ENCODE results near the gene B3GALT5.

The B3GALT5 gene

GRCh38 chr21:39631842-39632562 lies 19.3 kb downstream of the B3GALT5 start:
- H3K4me1 ChIP-seq (ENCODE audit: control insufficient read depth, insufficient read depth, low read length, unreplicated experiment), result no peaks in the 10 kb centered on the region
- no peaks in the 10 kb centered on the region for H3K79me2 ChIP-seq (ENCODE audit: control insufficient read depth, insufficient read depth, low read length, unreplicated experiment)
- H3K27me3 ChIP-seq (ENCODE audit: insufficient read depth, low read length), result no peaks in the 10 kb centered on the region
- H3K36me3 ChIP-seq (ENCODE audit: insufficient read depth, low read length), result no peaks in the 10 kb centered on the region
- H2AFZ ChIP-seq (ENCODE audit: low read length, unreplicated experiment), result no peak overlapping the region
- no peak overlapping the region for H3K27ac ChIP-seq (ENCODE audit: low read depth, low read length)
- H3K4me3 ChIP-seq (ENCODE audit: low read depth, low read length), result no peak overlapping the region

- H3K36me3 ChIP-seq (ENCODE audit: insufficient read depth, low read length), result no peaks in the 10 kb centered on the region
- no peaks in the 10 kb centered on the region for H3K79me2 ChIP-seq (ENCODE audit: control insufficient read depth, insufficient read depth, low read length, unreplicated experiment)
- no peaks in the 10 kb centered on the region for H3K27me3 ChIP-seq (ENCODE audit: insufficient read depth, low read length)
- no peak overlapping the region for H3K4me3 ChIP-seq (ENCODE audit: low read depth, low read length)
- no peak overlapping the region for H3K27ac ChIP-seq (ENCODE audit: low read depth, low read length)
- H3K4me1 ChIP-seq (ENCODE audit: control insufficient read depth, insufficient read depth, low read length, unreplicated experiment), result no peaks in the 10 kb centered on the region
- H2AFZ ChIP-seq (ENCODE audit: low read length, unreplicated experiment), result no peak overlapping the region
Observed at GRCh38 chr21:39632796-39633442, 20.2 kb downstream of the B3GALT5 start.

- no peaks in the 10 kb centered on the region for H3K4me1 ChIP-seq (ENCODE audit: control insufficient read depth, insufficient read depth, low read length, unreplicated experiment)
- no peak overlapping the region for H3K4me3 ChIP-seq (ENCODE audit: low read depth, low read length)
- H2AFZ ChIP-seq (ENCODE audit: low read length, unreplicated experiment), result no peak overlapping the region
Observed at GRCh38 chr21:39633770-39634181, 21.0 kb downstream of the B3GALT5 start.

GRCh38 chr21:39634507-39634906 lies 21.8 kb downstream of the B3GALT5 start:
- H3K4me1 ChIP-seq (ENCODE audit: control insufficient read depth, insufficient read depth, low read length, unreplicated experiment), result no peaks in the 10 kb centered on the region
- H3K4me3 ChIP-seq (ENCODE audit: low read depth, low read length), result no peak overlapping the region
- no peaks in the 10 kb centered on the region for H3K79me2 ChIP-seq (ENCODE audit: control insufficient read depth, insufficient read depth, low read length, unreplicated experiment)
- H3K27ac ChIP-seq (ENCODE audit: low read depth, low read length), result no peak overlapping the region
- no peaks in the 10 kb centered on the region for H3K27me3 ChIP-seq (ENCODE audit: insufficient read depth, low read length)
- no peaks in the 10 kb centered on the region for H3K36me3 ChIP-seq (ENCODE audit: insufficient read depth, low read length)
- H2AFZ ChIP-seq (ENCODE audit: low read length, unreplicated experiment), result no peak overlapping the region

More at GRCh38 chr21:39633770-39634181, 21.0 kb downstream of the B3GALT5 start:
- H3K36me3 ChIP-seq (ENCODE audit: insufficient read depth, low read length), result no peaks in the 10 kb centered on the region
- no peak overlapping the region for H3K27ac ChIP-seq (ENCODE audit: low read depth, low read length)
- no peaks in the 10 kb centered on the region for H3K27me3 ChIP-seq (ENCODE audit: insufficient read depth, low read length)
- no peaks in the 10 kb centered on the region for H3K79me2 ChIP-seq (ENCODE audit: control insufficient read depth, insufficient read depth, low read length, unreplicated experiment)

- H3K4me3 ChIP-seq (ENCODE audit: low read depth, low read length), result no peak overlapping the region
- H3K79me2 ChIP-seq (ENCODE audit: control insufficient read depth, insufficient read depth, low read length, unreplicated experiment), result no peaks in the 10 kb centered on the region
- no peaks in the 10 kb centered on the region for H3K4me1 ChIP-seq (ENCODE audit: control insufficient read depth, insufficient read depth, low read length, unreplicated experiment)
- H3K36me3 ChIP-seq (ENCODE audit: insufficient read depth, low read length), result no peaks in the 10 kb centered on the region
- no peak overlapping the region for H3K27ac ChIP-seq (ENCODE audit: low read depth, low read length)
- no peak overlapping the region for H2AFZ ChIP-seq (ENCODE audit: low read length, unreplicated experiment)
- no peaks in the 10 kb centered on the region for H3K27me3 ChIP-seq (ENCODE audit: insufficient read depth, low read length)
Observed at GRCh38 chr21:39637197-39637970, 24.6 kb downstream of the B3GALT5 start.

- no peaks in the 10 kb centered on the region for H3K79me2 ChIP-seq (ENCODE audit: control insufficient read depth, insufficient read depth, low read length, unreplicated experiment)
- H3K27me3 ChIP-seq (ENCODE audit: insufficient read depth, low read length), result no peaks in the 10 kb centered on the region
- no peaks in the 10 kb centered on the region for H3K4me1 ChIP-seq (ENCODE audit: control insufficient read depth, insufficient read depth, low read length, unreplicated experiment)
Observed at GRCh38 chr21:39637971-39638240, 25.2 kb downstream of the B3GALT5 start.

GRCh38 chr21:39638281-39638680 lies 25.5 kb downstream of the B3GALT5 start:
- no peak overlapping the region for H3K4me3 ChIP-seq (ENCODE audit: low read depth, low read length)
- no peak overlapping the region for H2AFZ ChIP-seq (ENCODE audit: low read length, unreplicated experiment)
- H3K79me2 ChIP-seq (ENCODE audit: control insufficient read depth, insufficient read depth, low read length, unreplicated experiment), result no peaks in the 10 kb centered on the region
- H3K27me3 ChIP-seq (ENCODE audit: insufficient read depth, low read length), result no peaks in the 10 kb centered on the region
- H3K4me1 ChIP-seq (ENCODE audit: control insufficient read depth, insufficient read depth, low read length, unreplicated experiment), result no peaks in the 10 kb centered on the region
- no peaks in the 10 kb centered on the region for H3K36me3 ChIP-seq (ENCODE audit: insufficient read depth, low read length)
- H3K27ac ChIP-seq (ENCODE audit: low read depth, low read length), result no peak overlapping the region

More at GRCh38 chr21:39637971-39638240, 25.2 kb downstream of the B3GALT5 start:
- no peaks in the 10 kb centered on the region for H3K36me3 ChIP-seq (ENCODE audit: insufficient read depth, low read length)
- no peak overlapping the region for H2AFZ ChIP-seq (ENCODE audit: low read length, unreplicated experiment)
- no peak overlapping the region for H3K4me3 ChIP-seq (ENCODE audit: low read depth, low read length)
- H3K27ac ChIP-seq (ENCODE audit: low read depth, low read length), result no peak overlapping the region

GRCh38 chr21:39640754-39641153 lies 28.0 kb downstream of the B3GALT5 start:
- no peaks in the 10 kb centered on the region for H3K36me3 ChIP-seq (ENCODE audit: insufficient read depth, low read length)
- H3K79me2 ChIP-seq (ENCODE audit: control insufficient read depth, insufficient read depth, low read length, unreplicated experiment), result no peaks in the 10 kb centered on the region
- H2AFZ ChIP-seq (ENCODE audit: low read length, unreplicated experiment), result no peak overlapping the region
- no peaks in the 10 kb centered on the region for H3K27me3 ChIP-seq (ENCODE audit: insufficient read depth, low read length)
- H3K27ac ChIP-seq (ENCODE audit: low read depth, low read length), result no peak overlapping the region
- no peak overlapping the region for H3K4me3 ChIP-seq (ENCODE audit: low read depth, low read length)
- H3K4me1 ChIP-seq (ENCODE audit: control insufficient read depth, insufficient read depth, low read length, unreplicated experiment), result no peaks in the 10 kb centered on the region

- no peak overlapping the region for H2AFZ ChIP-seq (ENCODE audit: low read length, unreplicated experiment)
- H3K4me1 ChIP-seq (ENCODE audit: control insufficient read depth, insufficient read depth, low read length, unreplicated experiment), result no peaks in the 10 kb centered on the region
- no peaks in the 10 kb centered on the region for H3K36me3 ChIP-seq (ENCODE audit: insufficient read depth, low read length)
- no peaks in the 10 kb centered on the region for H3K27me3 ChIP-seq (ENCODE audit: insufficient read depth, low read length)
- no peaks in the 10 kb centered on the region for H3K79me2 ChIP-seq (ENCODE audit: control insufficient read depth, insufficient read depth, low read length, unreplicated experiment)
- H3K27ac ChIP-seq (ENCODE audit: low read depth, low read length), result no peak overlapping the region
- H3K4me3 ChIP-seq (ENCODE audit: low read depth, low read length), result no peak overlapping the region
Observed at GRCh38 chr21:39641827-39642450, 29.2 kb downstream of the B3GALT5 start.

- H2AFZ ChIP-seq (ENCODE audit: low read length, unreplicated experiment), result no peak overlapping the region
- H3K36me3 ChIP-seq (ENCODE audit: insufficient read depth, low read length), result no peaks in the 10 kb centered on the region
- no peak overlapping the region for H3K27ac ChIP-seq (ENCODE audit: low read depth, low read length)
- no peaks in the 10 kb centered on the region for H3K27me3 ChIP-seq (ENCODE audit: insufficient read depth, low read length)
- H3K4me1 ChIP-seq (ENCODE audit: control insufficient read depth, insufficient read depth, low read length, unreplicated experiment), result no peaks in the 10 kb centered on the region
- no peak overlapping the region for H3K4me3 ChIP-seq (ENCODE audit: low read depth, low read length)
- H3K79me2 ChIP-seq (ENCODE audit: control insufficient read depth, insufficient read depth, low read length, unreplicated experiment), result no peaks in the 10 kb centered on the region
Observed at GRCh38 chr21:39644062-39644560, 31.4 kb downstream of the B3GALT5 start.
